ENCODE measurements around the gene JARID2.

DNA sequence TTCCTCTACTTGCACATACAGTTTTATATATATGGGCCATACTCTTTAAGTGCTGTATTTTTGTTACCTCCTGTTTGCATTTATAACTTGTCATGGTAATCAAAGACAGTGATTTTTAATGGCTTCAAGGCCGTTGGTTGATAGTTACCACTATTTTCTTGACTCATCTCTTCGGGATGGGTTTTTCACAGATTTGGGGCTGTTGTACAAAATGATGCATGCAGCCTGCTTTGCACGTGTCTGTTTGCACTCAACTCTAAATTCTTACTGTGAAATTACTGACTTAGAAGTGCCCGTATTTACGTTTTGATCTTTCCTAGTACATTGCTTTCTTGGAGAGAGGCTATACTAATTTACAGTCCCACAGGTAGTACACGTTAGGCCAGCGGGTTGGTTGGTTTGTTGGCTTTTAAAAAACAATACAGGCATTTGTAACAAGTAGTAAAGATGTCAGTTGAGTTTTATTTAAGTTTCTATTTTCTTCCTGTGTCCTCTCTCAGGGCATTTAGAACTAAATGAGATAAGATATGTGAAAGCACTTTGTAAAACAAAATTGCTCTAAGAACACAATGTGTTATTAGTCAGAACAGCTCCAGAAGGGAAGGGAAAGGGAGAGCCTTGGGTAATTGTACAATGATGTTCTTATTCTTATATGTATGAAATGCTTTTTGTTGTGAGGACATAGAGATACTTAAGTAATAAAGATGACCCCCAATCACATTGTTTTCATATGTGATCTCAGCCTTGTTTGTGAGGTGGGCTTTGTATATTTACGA, 11.7 kb downstream of the JARID2 start:
- TF ChIP-seq, protein P1, sequence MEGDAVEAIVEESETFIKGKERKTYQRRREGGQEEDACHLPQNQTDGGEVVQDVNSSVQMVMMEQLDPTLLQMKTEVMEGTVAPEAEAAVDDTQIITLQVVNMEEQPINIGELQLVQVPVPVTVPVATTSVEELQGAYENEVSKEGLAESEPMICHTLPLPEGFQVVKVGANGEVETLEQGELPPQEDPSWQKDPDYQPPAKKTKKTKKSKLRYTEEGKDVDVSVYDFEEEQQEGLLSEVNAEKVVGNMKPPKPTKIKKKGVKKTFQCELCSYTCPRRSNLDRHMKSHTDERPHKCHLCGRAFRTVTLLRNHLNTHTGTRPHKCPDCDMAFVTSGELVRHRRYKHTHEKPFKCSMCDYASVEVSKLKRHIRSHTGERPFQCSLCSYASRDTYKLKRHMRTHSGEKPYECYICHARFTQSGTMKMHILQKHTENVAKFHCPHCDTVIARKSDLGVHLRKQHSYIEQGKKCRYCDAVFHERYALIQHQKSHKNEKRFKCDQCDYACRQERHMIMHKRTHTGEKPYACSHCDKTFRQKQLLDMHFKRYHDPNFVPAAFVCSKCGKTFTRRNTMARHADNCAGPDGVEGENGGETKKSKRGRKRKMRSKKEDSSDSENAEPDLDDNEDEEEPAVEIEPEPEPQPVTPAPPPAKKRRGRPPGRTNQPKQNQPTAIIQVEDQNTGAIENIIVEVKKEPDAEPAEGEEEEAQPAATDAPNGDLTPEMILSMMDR (IDR thresholded peaks at IDR 0.05): no peak
- TF ChIP-seq NFIC (IDR thresholded peaks at IDR 0.05; ENCODE audit: borderline replicate concordance) (no peak), RFX5 (IDR thresholded peaks at IDR 0.05; ENCODE audit: low read length) (no peak), RAD21 (IDR thresholded peaks at IDR 0.05; ENCODE audit: low read length) (no peak), YY1 (IDR thresholded peaks at IDR 0.05; ENCODE audit: low read depth) (no peak), FOSL2 (IDR thresholded peaks at IDR 0.05; ENCODE audit: borderline replicate concordance, low read depth) (no peak), MEF2A (IDR thresholded peaks at IDR 0.05; ENCODE audit: borderline replicate concordance, low read depth) (no peak), POLR2AphosphoS5 (IDR thresholded peaks at IDR 0.05; ENCODE audit: low read depth, low read length) (no peak)
- TF ChIP-seq, protein P2, sequence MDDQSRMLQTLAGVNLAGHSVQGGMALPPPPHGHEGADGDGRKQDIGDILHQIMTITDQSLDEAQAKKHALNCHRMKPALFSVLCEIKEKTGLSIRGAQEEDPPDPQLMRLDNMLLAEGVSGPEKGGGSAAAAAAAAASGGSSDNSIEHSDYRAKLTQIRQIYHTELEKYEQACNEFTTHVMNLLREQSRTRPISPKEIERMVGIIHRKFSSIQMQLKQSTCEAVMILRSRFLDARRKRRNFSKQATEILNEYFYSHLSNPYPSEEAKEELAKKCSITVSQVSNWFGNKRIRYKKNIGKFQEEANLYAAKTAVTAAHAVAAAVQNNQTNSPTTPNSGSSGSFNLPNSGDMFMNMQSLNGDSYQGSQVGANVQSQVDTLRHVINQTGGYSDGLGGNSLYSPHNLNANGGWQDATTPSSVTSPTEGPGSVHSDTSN (IDR thresholded peaks at IDR 0.05): no peak
- TF ChIP-seq, protein P3, sequence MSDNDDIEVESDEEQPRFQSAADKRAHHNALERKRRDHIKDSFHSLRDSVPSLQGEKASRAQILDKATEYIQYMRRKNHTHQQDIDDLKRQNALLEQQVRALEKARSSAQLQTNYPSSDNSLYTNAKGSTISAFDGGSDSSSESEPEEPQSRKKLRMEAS (IDR thresholded peaks at IDR 0.05; ENCODE audit: low read depth): no peak
- TF ChIP-seq, protein P4, sequence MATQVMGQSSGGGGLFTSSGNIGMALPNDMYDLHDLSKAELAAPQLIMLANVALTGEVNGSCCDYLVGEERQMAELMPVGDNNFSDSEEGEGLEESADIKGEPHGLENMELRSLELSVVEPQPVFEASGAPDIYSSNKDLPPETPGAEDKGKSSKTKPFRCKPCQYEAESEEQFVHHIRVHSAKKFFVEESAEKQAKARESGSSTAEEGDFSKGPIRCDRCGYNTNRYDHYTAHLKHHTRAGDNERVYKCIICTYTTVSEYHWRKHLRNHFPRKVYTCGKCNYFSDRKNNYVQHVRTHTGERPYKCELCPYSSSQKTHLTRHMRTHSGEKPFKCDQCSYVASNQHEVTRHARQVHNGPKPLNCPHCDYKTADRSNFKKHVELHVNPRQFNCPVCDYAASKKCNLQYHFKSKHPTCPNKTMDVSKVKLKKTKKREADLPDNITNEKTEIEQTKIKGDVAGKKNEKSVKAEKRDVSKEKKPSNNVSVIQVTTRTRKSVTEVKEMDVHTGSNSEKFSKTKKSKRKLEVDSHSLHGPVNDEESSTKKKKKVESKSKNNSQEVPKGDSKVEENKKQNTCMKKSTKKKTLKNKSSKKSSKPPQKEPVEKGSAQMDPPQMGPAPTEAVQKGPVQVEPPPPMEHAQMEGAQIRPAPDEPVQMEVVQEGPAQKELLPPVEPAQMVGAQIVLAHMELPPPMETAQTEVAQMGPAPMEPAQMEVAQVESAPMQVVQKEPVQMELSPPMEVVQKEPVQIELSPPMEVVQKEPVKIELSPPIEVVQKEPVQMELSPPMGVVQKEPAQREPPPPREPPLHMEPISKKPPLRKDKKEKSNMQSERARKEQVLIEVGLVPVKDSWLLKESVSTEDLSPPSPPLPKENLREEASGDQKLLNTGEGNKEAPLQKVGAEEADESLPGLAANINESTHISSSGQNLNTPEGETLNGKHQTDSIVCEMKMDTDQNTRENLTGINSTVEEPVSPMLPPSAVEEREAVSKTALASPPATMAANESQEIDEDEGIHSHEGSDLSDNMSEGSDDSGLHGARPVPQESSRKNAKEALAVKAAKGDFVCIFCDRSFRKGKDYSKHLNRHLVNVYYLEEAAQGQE (IDR thresholded peaks at IDR 0.05; ENCODE audit: low read depth, low read length): no peak

Measured in SK-N-SH (cell line).